ENCODE measurements around the gene TENM4.
"Not testable (repeated sequence)": the region's sequence is repeated elsewhere in the genome, so short reads cannot be mapped to it uniquely, and the experiment has no call there.

The TENM4 gene

DNA sequence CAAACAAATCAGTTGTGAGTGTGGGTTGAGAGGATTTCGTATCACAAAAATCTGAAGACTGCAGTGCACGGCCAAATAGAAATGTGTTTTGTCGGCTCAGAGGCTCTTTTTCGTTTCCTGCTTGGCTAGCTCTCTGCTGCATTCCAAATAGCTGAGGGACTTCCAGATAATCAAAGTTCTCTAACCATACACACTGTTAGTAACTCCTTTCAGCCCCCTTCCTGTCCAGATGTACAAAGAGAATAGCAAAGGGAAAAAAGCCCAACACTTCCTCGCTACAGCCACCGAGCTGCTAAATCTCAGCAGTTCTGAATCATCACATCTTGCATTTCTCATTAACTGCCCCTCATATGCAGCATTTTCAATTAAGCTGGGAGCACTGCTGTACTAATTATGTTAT lies 203.1 kb downstream of the TENM4 start:
- DNase-seq: no peak

DNA sequence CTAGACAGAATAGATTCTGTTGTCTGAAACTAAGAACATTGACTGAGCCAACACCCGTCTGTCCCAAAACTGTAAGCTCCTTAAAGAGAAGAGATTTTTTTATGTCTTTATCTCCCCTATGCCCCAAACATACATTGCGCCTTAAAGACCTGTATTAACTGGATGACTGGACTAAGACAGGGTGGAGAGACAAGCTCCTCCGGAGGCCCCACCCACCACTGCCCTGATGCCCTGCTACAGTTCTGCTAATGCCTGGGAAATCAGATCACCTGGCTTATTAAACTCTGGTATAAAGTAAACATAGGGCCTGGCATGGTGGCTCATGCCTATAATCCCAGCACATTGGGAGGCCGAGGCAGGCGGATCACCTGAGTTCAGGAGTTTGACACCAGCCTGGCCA lies 203.7 kb downstream of the TENM4 start:
- DNase-seq: no peak

DNA sequence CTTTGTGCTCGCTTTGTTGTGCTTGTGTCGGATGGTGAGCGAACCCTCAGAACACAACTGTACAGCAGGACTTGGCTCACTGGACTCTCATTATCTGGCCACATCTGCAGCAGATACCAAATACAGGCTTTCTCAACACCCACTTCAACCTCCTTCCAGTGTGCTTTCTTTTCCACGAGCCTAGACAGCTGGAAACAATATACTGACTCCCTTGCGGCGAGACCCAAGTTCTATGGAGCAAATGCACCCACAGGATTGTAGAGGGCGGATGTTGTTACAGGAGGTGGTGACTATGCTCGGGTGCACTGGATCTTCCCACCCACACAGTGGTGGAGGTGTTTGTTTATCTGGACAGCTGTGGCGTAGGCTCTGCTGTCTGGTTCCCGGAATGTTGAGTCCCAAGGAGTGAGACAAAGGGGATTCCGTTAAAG lies 204.3 kb downstream of the TENM4 start:
- DNase-seq: no peak

DNA sequence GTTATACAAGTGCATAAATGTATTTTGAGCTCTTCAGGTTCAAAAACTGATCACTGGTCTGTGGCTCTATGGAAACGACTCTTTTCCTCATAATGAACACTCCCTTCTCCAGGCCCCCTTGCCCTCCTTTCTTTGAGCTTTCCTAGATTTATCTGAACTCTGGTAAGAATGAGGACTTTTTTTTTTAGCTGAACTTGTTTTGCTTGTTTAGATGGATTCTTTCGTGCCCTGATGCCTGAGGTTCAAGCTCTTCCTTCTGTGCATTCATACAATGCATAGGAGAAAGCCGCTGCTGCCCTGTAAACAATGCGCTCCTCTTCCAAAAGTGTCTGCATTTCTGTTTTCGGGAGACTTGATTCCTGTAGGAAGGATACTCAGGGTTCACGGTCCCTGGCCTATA lies 205.1 kb downstream of the TENM4 start:
- DNase-seq: no peak

DNA sequence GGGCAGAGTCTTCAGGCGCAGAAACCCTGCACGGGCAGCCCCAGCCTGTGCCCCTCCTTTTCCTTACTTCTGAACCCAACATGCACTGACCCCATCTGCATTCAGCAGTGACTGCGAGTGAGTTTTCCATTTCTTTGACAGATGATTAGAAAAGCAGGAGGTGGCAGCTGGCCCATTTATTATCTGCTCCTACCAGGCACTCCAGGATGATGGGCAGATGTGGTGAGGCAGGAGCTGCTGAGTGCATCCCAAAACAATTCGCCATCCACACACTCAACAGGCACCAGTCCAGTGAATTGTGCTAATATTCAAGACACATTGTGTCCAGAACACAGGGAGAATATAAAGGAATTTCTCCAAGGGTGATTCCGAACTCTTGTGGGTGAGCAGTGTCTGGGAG lies 208.5 kb downstream of the TENM4 start:
- DNase-seq: no peak

DNA sequence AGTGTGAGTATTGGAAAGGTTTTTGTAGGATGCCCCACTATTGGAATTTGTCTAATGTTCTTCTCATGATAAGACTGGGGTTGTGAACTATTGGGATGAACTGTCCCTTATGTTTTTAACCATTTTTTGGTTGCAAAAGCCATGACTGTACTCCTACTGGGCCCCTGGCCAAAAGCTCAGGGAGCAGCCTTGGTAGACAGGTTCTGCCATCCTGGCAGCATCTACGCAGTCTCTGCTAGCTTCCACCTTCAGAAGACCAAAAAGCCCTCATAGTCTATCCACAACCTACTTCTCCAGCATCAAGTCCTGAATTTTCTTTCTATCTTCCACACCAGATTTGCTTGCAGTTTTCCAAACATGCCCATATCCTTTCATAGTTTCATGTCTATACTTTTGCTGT lies 211.8 kb downstream of the TENM4 start:
- no peak for DNase-seq

DNA sequence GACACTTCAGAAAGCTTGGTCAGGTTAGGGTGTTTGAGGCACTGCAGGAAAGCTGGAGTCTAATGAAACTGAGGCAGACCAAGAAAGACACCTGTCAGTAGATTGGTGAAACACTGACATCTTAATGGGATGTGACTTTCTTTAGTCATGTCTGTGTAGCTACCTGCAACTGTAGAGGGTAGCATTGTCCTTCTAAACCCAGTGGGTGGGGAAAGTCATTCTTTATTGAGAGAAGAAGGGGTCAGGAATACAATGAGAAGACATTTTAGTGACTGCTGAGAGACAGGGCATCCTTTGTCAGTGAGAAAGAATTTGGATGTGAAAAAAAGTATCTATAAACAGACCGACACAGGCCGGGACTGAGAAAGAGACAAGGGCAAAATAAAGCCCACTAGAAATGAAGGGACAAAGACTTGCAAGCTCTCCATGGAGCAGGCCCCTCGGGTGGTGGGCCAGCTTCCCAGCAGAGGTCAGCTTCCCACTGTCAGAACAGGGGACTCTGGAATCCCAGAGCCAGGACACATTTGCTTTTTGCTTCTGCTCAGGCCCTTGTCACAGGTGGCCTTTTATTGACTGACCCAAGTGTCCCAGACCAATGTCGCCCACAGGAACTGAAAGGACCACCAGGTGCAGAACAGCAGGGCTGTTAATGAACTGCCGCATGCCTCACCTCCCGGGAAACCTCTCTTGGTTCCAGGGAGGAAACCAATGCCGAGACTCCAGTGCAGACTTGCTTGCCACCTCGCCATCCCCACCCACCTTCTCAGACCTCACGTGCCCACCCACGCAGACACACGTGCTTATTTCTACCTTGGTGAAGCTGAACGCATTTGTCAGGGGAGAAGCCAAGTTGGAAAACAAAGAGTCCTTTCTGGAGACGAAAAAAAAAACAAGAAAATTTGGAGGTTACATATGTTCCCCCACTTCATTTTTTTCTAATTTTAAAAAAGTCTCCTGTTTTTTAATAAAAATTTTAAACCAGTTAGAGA lies 212.8 kb downstream of the TENM4 start:
- DNase-seq: no peak

DNA sequence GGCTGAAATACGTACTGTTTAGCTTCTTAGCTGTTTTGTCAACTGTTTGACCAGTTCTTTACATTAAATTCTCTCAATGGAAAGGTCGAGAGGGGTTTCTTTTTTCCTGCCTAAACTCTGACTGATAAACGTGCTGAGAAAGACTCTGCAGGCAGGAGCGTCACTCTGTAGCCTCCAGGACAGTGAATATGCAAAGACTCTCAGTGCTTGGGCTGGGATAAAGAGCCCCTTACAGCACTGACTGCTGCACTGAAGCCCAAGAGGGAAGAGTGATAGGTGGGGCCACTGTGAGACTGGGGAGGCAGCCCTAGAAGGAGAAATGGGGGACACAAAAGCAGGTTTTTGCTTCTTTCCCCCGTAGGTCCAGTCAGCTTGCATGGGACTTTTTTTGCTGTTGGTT lies 213.5 kb downstream of the TENM4 start:
- no peak for DNase-seq

DNA sequence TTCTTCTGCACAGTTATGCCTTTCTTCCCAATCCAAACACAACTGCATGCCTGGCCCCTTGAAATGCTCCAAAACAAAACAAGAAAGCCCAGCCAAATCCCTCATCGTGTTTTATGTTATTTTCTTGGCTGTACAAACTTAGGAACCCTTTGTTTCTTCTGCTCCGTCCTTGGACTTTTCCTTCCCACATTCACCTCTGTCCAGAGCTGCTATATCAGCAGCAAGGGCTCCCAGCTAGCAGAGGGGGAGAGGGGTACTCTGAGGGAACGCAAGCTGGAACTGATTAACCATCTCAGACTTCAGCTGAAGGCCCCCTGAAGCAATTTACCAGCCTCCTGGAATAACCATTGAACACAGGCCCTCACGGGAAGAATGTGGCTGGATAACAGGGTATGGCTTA lies 214.7 kb downstream of the TENM4 start:
- DNase-seq: no peak

DNA sequence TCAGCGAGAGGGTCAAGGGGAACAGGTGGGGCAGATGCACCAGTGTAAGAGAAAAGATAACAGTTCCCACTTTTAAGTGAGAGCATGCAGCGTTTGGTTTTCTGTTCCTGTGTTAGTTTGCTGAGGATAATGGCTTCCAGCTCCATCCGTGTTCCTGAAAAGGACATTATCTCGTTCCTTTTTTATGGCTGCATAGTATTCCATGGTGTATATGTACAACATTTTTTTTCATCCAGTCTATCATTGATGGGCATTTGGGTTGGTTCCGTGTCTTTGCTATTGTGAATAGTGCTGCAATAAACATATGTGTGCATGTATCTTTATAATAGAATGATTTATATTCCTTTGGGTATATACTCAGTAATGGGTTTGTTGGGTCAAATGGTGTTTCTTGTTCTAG lies 218.7 kb downstream of the TENM4 start:
- not testable (repeated sequence) for DNase-seq

DNA sequence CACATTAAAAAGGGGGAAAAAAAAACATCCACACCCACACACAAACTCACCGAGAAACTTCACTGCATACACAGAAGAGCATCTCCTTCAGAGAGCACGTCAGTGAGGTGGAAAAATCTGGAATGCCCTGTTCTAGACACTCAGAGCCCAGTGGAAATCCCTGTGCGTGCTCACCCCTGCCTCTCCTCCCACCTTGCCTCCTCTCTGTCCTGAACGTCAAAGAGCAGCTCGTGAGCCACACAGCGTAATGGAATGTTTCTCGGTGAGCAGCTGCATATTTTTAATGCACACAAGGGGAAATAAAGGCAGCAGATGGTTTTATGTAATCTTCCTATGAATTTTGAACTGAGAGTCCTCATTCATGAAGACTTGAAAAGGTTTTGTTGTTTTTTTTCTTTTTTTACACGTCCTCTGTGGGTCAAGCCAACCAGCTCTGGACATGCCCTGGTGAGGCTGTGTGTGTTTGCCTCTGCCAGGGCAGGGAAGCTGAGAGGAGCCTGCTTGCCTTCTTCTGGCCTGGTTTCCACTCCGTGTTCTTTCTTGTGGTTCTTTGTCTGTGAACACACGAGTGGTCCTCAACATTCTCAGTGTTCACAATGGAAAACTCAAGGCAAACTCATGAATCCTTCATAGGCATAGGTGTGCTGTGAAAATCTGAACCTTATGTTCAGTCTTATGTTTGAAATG lies 219.2 kb downstream of the TENM4 start:
- no peak for DNase-seq

DNA sequence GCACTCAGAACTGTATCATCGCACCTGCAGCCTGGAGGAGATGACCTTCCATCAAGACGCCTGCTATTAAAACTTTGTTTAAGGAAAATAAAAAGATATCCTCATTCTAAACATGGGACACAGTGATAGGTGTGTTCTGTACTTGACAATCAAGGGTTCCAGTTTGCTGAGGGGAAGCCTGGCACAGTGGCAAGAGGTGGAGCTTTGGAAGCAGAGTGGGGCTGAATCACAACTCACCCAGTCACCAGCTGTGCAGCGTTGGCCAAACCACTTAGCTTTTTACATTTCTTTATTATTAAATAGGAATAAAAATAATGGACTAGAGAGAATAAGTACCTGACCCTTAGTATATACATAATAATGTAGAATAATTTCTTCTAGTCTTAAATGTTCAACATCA lies 220.7 kb downstream of the TENM4 start:
- no peak for DNase-seq

DNA sequence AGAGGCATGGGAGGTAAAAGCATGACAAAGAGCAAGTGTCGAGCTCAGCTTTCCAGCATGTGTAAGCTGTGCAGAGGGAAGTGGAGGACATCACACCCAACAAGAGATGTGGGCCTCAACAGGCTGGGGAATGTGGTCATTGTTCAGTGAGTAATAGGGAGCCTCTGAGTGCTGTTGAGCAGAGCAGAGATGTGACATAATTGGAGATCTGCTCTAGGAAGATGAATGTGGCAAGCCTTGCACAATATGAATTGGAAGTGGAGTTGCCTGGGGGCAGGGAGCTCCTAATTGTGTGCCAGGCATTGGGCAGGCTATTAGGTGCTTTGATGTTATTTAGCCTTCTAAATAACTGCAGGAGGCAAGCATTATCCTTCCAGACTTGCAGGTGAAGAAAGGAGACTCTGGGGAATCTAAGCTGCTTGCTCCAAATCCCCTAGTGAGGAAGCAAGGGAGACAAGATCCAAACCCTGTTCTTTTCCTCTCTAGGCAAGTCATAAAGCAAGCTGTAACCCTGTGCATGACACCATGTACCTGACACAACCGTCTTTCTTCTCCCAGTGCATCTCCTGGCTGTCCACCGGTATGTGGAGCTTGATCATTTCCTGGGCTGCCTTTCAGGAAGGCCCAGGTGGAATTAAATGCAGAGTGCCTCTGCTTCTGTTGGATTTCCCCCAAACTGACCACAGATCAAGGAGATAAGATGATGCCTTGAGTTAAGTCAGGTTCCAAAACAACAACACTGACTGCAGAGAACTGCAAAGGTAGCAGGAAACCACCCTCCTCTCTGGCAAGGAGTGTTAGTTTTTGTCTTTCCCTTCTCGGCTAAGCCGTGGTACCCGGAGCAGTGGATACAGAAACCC lies 221.4 kb downstream of the TENM4 start:
- no peak for DNase-seq

DNA sequence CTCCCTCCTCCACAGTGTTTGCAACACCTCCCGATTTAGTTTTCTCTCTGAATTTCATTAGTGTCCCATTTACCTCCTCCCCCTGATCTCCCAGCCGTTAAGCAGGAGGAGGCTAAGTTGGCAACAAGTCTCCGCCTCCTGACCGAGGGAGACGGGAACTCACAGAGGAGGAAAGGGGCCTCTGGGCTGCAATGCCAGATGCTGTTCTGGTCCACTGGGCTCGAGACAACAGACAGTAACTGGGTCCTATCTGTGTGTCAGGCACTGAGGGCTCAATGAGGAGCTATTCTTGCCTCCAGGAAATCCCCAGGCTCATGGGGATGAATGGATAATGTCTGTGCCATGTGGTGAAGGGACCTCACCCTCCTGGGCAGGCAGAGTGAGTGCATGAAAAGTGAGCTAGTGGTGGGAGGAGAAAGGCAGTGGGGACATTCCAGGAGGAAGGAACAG lies 228.1 kb downstream of the TENM4 start:
- no peak for DNase-seq

DNA sequence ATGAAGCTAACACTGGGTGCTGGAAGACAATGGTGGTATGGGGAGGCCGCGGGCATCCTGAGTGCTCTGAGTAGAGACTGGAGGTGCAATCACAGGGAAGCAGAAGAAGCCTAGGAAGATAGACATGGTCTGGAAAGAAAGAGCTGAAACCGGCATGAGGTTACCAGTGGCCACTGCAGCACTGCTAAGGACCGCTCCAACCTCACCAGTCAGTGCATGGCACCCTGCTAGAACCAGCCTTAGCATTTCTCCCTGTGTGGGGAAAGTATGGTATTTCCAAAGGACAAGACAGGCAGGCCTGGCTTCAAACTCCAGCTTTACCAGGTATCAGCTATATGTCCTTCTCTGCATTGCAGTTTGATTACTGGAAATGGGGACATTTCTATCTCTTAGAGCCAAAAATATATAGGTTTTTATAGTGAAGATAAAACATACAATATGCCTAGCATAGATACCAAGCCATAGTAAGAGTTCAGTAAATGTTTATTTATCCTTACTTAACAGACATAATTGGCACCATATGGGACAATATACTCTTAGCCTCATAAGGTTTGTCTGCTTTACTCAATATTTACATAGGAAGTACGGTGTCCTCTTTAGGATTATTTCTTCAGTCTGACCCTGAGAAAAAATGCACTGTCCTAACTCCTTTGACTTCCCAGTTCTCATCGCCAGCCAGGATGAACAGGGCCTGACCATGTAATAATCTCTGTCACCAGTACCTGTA lies 231.1 kb downstream of the TENM4 start:
- DNase-seq: no peak

DNA sequence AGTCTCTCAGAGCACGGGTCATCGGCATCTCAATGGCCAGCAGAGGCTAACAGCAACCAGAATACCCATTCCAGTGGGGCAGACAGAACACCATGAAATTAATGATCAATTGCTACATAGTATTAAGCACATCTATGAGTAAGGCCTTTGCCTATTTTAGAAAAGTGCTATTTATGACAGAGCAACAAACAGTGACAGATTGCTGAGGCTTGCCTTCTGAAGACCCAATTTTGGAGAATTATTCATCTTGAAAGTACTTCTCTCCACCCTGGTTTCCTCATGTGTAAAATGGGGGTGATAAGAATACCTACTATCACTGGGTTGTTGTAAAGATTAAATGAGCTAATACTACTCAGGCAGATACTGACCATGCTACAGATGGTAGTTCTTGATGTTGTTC lies 232.7 kb downstream of the TENM4 start:
- DNase-seq: no peak

DNA sequence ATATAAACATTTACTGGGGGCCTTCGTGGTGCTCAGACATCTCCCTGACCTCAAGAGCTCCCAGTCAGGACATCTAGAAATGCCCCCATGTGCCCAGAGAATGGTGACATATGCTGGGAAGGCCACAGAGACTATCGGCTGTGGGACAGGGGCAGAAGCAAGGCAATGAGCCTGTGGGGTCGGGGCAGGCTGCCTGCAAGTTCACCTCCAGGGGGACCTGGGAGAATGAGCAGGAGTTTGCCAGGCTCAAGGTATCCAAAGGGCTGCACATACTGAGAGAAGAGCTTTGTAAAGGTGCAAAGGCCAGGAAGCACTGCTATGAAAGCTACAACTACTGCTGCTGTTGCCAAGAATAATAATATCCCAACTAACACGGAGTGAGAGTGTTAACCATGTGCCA lies 233.9 kb downstream of the TENM4 start:
- DNase-seq: no peak

DNA sequence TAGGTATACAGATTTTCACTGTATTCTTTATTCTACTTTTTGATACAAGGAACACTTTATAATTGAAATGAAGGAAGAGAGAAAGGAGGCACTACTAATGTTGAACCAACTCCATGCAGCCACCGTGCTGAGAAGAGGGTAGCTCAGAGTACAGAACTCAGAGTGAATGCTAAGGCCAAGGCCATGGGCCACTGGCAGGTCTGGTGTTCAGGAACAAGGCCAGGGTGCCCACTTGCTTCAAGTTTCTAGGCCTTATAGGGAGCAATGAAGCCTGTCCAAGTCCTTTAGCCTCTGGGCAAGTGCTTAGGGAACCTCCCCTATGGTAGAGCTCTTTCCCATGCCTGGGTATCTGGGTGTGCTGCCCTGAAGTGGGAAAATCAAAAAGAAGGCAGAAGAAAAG lies 235.0 kb downstream of the TENM4 start:
- DNase-seq: no peak

DNA sequence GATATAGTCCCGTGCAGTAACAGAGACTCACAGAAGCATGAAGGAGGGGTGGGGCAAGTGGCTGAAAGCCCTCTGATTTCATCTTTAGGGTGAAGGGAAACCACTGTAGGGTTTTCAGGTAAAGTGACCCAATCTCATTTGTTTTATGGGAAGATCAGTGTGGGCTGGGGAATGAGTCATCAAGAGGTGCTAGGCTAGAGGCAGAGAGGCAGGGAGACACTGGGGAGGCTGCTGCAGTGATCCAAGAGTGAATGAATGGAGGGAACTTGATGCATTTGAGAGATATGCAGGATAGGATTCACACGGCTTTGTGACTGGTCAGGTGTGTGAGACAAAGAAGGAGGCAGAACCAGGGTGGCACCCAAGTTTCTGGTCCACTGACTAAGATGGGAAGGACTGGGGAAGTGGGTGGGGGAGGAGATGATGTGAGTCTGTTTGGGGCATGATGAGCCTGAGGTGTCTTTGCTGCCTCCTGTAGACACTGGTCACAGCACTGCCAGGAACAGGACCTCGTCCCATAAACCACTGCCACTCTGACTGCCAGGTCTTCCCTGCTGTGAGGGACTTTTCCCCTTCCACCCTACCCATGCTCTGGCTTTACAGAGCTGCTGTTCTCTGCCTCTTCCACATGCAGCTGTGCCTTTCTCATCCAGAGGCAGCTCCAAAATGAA lies 239.0 kb downstream of the TENM4 start:
- DNase-seq: no peak

DNA sequence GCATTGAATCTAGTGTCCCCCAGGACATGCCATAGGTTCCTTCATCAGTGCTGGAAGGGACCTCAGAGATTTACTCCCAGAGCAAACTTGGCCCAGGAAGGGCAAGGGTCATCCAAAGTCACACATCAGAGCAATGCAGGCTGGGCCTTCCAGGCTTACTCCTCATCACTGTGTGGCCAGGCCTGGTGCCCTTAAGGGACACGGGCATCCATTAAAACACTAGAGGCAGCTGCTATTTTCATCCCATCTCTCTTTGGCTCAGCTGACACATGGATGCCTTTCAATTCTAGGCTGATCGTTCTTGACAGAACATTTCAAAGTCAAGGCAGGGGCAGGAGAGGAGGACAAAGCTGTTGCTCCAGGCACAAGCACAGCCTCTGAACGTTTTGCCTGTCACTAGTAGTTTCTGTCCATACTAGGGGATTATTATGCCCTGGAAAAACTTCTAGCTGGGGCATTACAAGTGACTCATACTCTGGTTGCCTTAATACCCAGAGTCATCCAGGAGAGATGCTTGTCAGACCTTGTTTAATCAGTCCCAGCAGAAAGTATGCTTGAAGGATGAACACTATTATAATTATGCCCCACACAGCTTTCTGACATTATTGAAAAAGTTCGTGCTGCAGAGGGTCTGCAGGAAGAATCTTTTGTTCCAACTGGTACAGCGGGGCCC lies 240.3 kb downstream of the TENM4 start:
- DNase-seq: no peak

DNA sequence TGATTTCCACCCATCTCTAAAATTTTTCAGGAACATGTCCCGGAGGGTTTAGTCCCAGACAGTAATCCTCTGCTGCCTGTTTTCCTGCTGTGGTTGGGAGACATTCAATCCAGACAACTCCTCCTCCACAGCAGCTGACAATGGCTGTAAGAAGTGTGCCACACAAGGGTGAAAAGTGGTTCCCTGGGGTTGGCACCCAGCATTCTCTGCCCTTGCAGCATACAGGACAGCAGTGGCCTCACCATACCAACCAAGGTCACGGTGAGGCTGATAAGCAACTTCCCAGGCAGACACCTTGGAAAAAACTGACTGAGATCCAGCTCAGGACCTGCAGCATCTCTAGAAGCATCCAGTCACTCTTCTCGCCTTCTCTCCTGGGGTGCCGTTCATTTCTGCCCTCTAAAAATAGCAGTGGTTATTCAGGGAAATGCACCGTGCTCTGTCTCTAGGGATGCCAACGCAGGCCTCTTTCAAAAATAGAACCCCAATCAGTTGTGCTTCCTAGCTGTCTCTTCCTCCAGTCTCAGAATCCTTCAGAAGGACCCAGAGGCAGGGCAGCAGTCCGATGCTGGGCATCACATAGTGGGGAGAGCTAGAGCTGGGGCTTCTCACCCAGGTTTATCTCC lies 241.0 kb downstream of the TENM4 start:
- DNase-seq: no peak

Data from bone marrow (tissue), 2 donors.